Smooth muscle cell (in vitro differentiated cells): ENCODE results near the gene CNKSR2. TPM values are rescaled to one million over a fixed set of nuclear protein-coding genes. Genes with fewer than 3 reads are reported as not detected.

ENCODE experiments used
- DNase-seq: peaks from one replicate; lab custom pipeline; 2025; ENCODE audit not compliant: unreplicated experiment; lab: John Stamatoyannopoulos, UW
- H2AFZ ChIP-seq: fragments of 200-600 bp; sonication (generic); 2 replicates; pipeline ENCODE4 v1.6.0; 2016; ENCODE audit warnings: antibody characterized with exemption, low read depth, mild to moderate bottlenecking
- H3F3A ChIP-seq: fragments of 200-600 bp; sonication (generic); 2 replicates; pipeline ENCODE4 v1.6.0; 2017; ENCODE audit warnings: antibody characterized with exemption, low read depth
- H3K27ac ChIP-seq: fragments of 200-600 bp; sonication (generic); 2 replicates; pipeline ENCODE4 v1.5.1; 2016; ENCODE audit warnings: low read depth, mild to moderate bottlenecking
- H3K27me3 ChIP-seq: fragments of 200-600 bp; sonication (generic); 2 replicates; pipeline ENCODE4 v1.6.1; 2016; ENCODE audit warnings: low read depth, mild to moderate bottlenecking
- H3K36me3 ChIP-seq: fragments of 200-600 bp; sonication (generic); 2 replicates; pipeline ENCODE4 v1.5.1; 2016; ENCODE audit warnings: low read depth
- H3K4me1 ChIP-seq: fragments of 200-600 bp; sonication (generic); 2 replicates; pipeline ENCODE4 v1.5.1; 2016; ENCODE audit warnings: low read depth
- H3K4me2 ChIP-seq: fragments of 200-600 bp; sonication (generic); 2 replicates; pipeline ENCODE4 v1.6.0; 2016; ENCODE audit warnings: mild to moderate bottlenecking
- H3K4me3 ChIP-seq: fragments of 200-600 bp; sonication (generic); 2 replicates; pipeline ENCODE4 v1.5.1; 2016; ENCODE audit warnings: mild to moderate bottlenecking
- H3K79me2 ChIP-seq: fragments of 200-600 bp; sonication (generic); 2 replicates; pipeline ENCODE4 v1.6.0; 2016; ENCODE audit warnings: low read depth, mild to moderate bottlenecking
- H3K9ac ChIP-seq: fragments of 200-600 bp; sonication (generic); 2 replicates; pipeline ENCODE4 v1.6.0; 2016; ENCODE audit warnings: low read depth
- H3K9me3 ChIP-seq: fragments of 200-600 bp; sonication (generic); replicated peaks from 2 replicates; pipeline ENCODE4 v1.5.1; 2016; ENCODE audit warnings: low read depth
- H4K20me1 ChIP-seq: fragments of 200-600 bp; sonication (generic); 2 replicates; pipeline ENCODE4 v1.6.0; 2016; ENCODE audit warnings: low read depth
- WGBS: methylation state at CpG from one replicate; pipeline ENCODE4 v1.1.7; 2016; ENCODE audit warnings: low lambda C conversion rate; 5-methylcytosine and 5-hydroxymethylcytosine counted together
- polyA plus RNA-seq: library from polyadenylated mRNA; unstranded; fragments of >200 nt; fragmentation: Nextera tagmentation; extraction: Ambion mirVana; gene quantifications from 2 replicates; pipeline ENCODE4 v1.2.1, GENCODE V29; 2016
- total RNA-seq: library from RNA; depleted of rRNA; stranded (reverse); fragments of >200 nt; gene quantifications from 2 replicates; pipeline ENCODE4 v1.2.3, GENCODE V29; 2014
- TF ChIP-seq, protein P1 (sequence below): fragments of 200-600 bp; sonication (generic); IDR thresholded peaks from 2 replicates; pipeline ENCODE4 v1.5.1; 2017; ENCODE audit warnings: borderline replicate concordance, mild to moderate bottlenecking, antibody characterized with exemption; ENCODE audit not compliant: insufficient read depth, poor library complexity, severe bottlenecking

CNKSR2 gene
- total and polyA plus RNA-seq, 2 experiments from 2014 or later: 1.1 TPM; not detected in 1

DNA sequence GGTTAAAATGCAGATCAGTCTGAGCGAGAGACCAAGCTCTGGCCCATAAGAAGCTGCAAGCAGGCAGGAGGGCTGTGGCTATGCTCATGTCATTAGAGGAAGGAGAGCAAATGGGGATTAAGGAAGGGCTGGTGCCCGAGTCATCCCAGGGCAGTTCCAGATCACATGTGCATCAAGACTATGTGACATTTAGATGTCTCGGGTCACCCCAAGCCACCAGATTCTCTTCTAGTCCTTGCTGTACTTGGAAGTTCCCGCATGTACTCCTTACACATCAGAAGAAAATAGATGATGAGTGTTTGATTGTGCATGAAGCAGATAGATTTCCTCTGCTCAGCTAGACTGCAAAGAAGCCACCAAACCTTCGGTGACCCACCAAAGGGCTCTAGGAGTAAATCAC, 326.1 kb downstream of the CNKSR2 start:
- TF ChIP-seq, protein P1, sequence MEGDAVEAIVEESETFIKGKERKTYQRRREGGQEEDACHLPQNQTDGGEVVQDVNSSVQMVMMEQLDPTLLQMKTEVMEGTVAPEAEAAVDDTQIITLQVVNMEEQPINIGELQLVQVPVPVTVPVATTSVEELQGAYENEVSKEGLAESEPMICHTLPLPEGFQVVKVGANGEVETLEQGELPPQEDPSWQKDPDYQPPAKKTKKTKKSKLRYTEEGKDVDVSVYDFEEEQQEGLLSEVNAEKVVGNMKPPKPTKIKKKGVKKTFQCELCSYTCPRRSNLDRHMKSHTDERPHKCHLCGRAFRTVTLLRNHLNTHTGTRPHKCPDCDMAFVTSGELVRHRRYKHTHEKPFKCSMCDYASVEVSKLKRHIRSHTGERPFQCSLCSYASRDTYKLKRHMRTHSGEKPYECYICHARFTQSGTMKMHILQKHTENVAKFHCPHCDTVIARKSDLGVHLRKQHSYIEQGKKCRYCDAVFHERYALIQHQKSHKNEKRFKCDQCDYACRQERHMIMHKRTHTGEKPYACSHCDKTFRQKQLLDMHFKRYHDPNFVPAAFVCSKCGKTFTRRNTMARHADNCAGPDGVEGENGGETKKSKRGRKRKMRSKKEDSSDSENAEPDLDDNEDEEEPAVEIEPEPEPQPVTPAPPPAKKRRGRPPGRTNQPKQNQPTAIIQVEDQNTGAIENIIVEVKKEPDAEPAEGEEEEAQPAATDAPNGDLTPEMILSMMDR: no peak
- Histone ChIP-seq H3K9me3 (no peaks in the 10 kb centered on the region), H2AFZ (no peak overlapping the region), H3K27ac (no peak overlapping the region), H3K36me3 (no peaks in the 10 kb centered on the region), H3F3A (no peaks in the 10 kb centered on the region), H3K9ac (no peak overlapping the region), H3K4me3 (no peak overlapping the region), H3K4me1 (no peaks in the 10 kb centered on the region), H3K79me2 (no peaks in the 10 kb centered on the region), H3K4me2 (no peak overlapping the region), H4K20me1 (no peaks in the 10 kb centered on the region), H3K27me3 (no peaks in the 10 kb centered on the region)
- 73% methylated on average over 5 of the region's 5 CpGs for WGBS
- no peak for DNase-seq

DNA sequence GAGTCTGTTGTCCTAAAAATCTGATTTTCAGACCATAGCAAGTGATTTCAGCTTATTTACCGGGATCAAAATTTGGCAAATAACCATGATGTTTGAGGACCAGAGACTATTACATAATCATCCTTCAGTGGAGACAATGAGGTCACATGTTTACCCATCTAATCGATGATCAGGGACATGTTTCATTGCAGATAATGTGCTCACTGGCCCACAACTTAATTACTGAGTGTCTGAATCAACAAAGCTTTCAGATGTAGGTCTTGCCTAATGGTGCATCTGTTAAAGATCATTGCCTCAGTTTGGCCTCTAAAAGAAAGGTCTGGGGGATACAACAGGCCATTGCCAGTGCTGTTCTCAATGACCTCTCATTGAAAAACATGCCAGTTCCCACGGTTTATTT, 326.7 kb downstream of the CNKSR2 start:
- TF ChIP-seq, protein P1: no peak
- Histone ChIP-seq H4K20me1 (no peaks in the 10 kb centered on the region), H3K4me2 (no peak overlapping the region), H3K4me3 (no peak overlapping the region), H3K27ac (no peak overlapping the region), H3K9me3 (no peaks in the 10 kb centered on the region), H3F3A (no peaks in the 10 kb centered on the region), H3K79me2 (no peaks in the 10 kb centered on the region), H3K9ac (no peak overlapping the region), H2AFZ (no peak overlapping the region), H3K27me3 (no peaks in the 10 kb centered on the region), H3K36me3 (no peaks in the 10 kb centered on the region), H3K4me1 (no peaks in the 10 kb centered on the region)
- DNase-seq: no peak
- 59% methylated on average over 3 of the region's 3 CpGs for WGBS

DNA sequence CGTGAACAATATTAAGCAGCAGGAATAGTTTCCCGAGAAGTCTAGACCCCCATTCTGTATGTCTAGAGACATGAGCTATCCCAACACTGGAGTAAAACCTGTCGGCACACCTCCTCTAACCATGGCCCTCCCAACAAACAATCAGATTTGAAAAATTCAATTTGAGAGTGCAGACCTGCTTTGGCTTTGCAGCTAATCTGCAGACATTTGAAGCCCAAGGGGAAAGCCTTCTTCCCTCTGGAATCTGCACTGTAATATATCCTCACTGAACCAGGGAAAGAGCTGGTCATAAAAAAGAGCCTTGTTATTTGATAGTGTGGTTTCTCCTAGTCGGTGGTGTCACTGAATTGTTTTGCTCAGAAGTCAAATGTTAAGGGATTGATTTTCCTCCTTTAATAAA, 328.5 kb downstream of the CNKSR2 start:
- no peaks in the 10 kb centered on the region for H3K4me1 ChIP-seq
- no peaks in the 10 kb centered on the region for H4K20me1 ChIP-seq
- no peak overlapping the region for H2AFZ ChIP-seq
- H3K9ac ChIP-seq: no peak overlapping the region
- H3K36me3 ChIP-seq: no peaks in the 10 kb centered on the region
- TF ChIP-seq, protein P1: no peak
- H3F3A ChIP-seq: no peaks in the 10 kb centered on the region
- H3K27me3 ChIP-seq: no peaks in the 10 kb centered on the region
- H3K4me3 ChIP-seq: no peak overlapping the region
- H3K4me2 ChIP-seq: no peak overlapping the region
- H3K27ac ChIP-seq: no peak overlapping the region
- WGBS: 67% methylated on average over 4 of the region's 4 CpGs
- H3K79me2 ChIP-seq: no peaks in the 10 kb centered on the region
- no peak for DNase-seq
- no peaks in the 10 kb centered on the region for H3K9me3 ChIP-seq
